ENCODE measurements around the gene SHKBP1.
A peak's percentile ranks its signal among the peaks of the same experiment; 100 is the strongest.

Gene SHKBP1

GRCh38 chr19:40604647-40605215, 28.1 kb downstream of the SHKBP1 start:
- peak overlapping the region; percentile 50 for H3K4me3 ChIP-seq (ENCODE audit: low read depth, low read length)
- no peaks in the 10 kb centered on the region for H3K9me3 ChIP-seq
- no peaks in the 10 kb centered on the region for H3K36me3 ChIP-seq
- no peak for TF ChIP-seq CTCF (IDR thresholded peaks at IDR 0.05; ENCODE audit: low read depth, low read length)
- peaks cover 27% of the 10 kb centered on the region for H3K27me3 ChIP-seq
- H3K4me1 ChIP-seq: peaks cover 7% of the 10 kb centered on the region
- no peak for DNase-seq

- no peak for TF ChIP-seq CTCF (IDR thresholded peaks at IDR 0.05; ENCODE audit: low read depth, low read length)
- H3K27me3 ChIP-seq: peaks cover 20% of the 10 kb centered on the region
- no peaks in the 10 kb centered on the region for H3K9me3 ChIP-seq
- H3K36me3 ChIP-seq: no peaks in the 10 kb centered on the region
- peak overlapping the region; percentile 50 for H3K4me3 ChIP-seq (ENCODE audit: low read depth, low read length)
- DNase-seq: peak; percentile 70
- peaks cover 10% of the 10 kb centered on the region for H3K4me1 ChIP-seq
These were observed 28.7 kb downstream of the SHKBP1 start for GRCh38 chr19:40605216-40605971.

GRCh38 chr19:40607311-40608239, 30.9 kb downstream of the SHKBP1 start:
- Histone ChIP-seq H3K27me3 (peaks cover 8% of the 10 kb centered on the region), H3K36me3 (no peaks in the 10 kb centered on the region), H3K4me3 (ENCODE audit: low read depth, low read length) (no peak overlapping the region), H3K9me3 (no peaks in the 10 kb centered on the region), H3K4me1 (peaks cover 7% of the 10 kb centered on the region)
- no peak for DNase-seq
- TF ChIP-seq CTCF (IDR thresholded peaks at IDR 0.05; ENCODE audit: low read depth, low read length): no peak

GRCh38 chr19:40608240-40608621, 31.6 kb downstream of the SHKBP1 start:
- TF ChIP-seq CTCF (IDR thresholded peaks at IDR 0.05; ENCODE audit: low read depth, low read length): no peak
- Histone ChIP-seq H3K4me3 (ENCODE audit: low read depth, low read length) (no peak overlapping the region), H3K4me1 (peaks cover 7% of the 10 kb centered on the region), H3K27me3 (peaks cover 8% of the 10 kb centered on the region), H3K36me3 (no peaks in the 10 kb centered on the region), H3K9me3 (no peaks in the 10 kb centered on the region)
- DNase-seq: no peak

GRCh38 chr19:40608957-40609356, 32.3 kb downstream of the SHKBP1 start:
- no peak for DNase-seq
- Histone ChIP-seq H3K27me3 (peaks cover 8% of the 10 kb centered on the region), H3K4me1 (peaks cover 7% of the 10 kb centered on the region), H3K4me3 (ENCODE audit: low read depth, low read length) (no peak overlapping the region), H3K36me3 (no peaks in the 10 kb centered on the region), H3K9me3 (no peaks in the 10 kb centered on the region)
- no peak for TF ChIP-seq CTCF (IDR thresholded peaks at IDR 0.05; ENCODE audit: low read depth, low read length)

All from BE2C (cell line).